ENCODE measurements around the gene EYA2. TPM values are rescaled to one million over a fixed set of nuclear protein-coding genes. Genes with fewer than 3 reads are reported as not detected.

Gene EYA2
- total RNA-seq, 1 experiment from 2014 or later: 0.74 TPM

DNA sequence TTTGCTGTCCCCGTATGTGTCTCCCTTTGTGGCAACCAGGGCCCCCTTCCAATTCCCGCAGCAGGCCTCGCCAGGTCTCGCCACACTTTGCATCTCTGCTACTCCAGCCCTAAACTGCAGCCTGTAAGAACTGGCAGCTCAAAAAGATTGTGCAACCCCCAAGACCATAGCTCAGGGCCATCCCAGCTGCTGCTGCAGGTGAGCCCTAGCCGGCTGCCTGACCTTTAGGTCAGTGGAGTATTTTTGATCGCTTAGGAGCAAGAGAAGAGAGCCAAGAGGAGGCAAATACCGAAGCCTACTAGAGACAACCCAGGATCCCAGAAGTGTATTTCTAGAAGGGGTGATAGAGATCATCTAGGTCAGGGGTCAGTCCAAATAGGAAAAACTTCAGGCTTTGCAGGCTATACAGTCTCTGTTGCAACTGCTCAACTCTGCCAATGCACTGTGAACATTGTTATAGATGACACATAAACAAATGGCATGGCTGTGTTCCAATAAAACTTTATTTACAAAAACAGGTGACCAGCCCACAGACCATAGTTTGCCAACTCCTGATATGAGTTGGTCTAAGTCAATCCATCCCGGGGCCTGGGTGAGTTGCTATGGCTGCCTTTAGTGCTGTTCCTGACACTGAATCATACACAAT is 138.4 kb downstream of the EYA2 start:
- no CpG with 5 or more reads among the region's 8 CpGs for WGBS (ENCODE audit: extremely low coverage, insufficient read length, low lambda C conversion rate)
- Histone ChIP-seq H2BK120ac (ENCODE audit: low read depth, low read length, poor library complexity, severe bottlenecking) (no peak overlapping the region), H3K9ac (ENCODE audit: extremely low read depth, insufficient read length, low read length) (no peak overlapping the region), H3T11ph (ENCODE audit: low read length) (no peak overlapping the region), H3K56ac (ENCODE audit: insufficient read length, low read depth, low read length) (no peak overlapping the region), H3K79me1 (ENCODE audit: insufficient read depth, low read depth, low read length, poor library complexity, severe bottlenecking) (no peaks in the 10 kb centered on the region), H3K9me3 (ENCODE audit: control insufficient read depth, low read depth, low read length) (no peaks in the 10 kb centered on the region), H3K27ac (ENCODE audit: insufficient read length, low read depth, low read length) (no peak overlapping the region), H4K91ac (ENCODE audit: insufficient read length, low read depth, low read length) (no peak overlapping the region), H3K79me2 (ENCODE audit: insufficient read depth, low read length) (no peaks in the 10 kb centered on the region), H3K4ac (ENCODE audit: low read depth, low read length) (no peak overlapping the region), H3K27me3 (ENCODE audit: insufficient read depth, low read length) (no peaks in the 10 kb centered on the region), H2BK20ac (ENCODE audit: low read depth, low read length, poor library complexity, severe bottlenecking) (no peak overlapping the region), H2BK15ac (ENCODE audit: low read depth, low read length) (no peak overlapping the region), H3K23ac (ENCODE audit: insufficient read length, low read depth, low read length) (no peak overlapping the region), H2AK5ac (ENCODE audit: insufficient read length, low read length) (no peak overlapping the region), H3K4me2 (ENCODE audit: insufficient read depth, insufficient read length, low read length) (no peak overlapping the region), H3K4me1 (ENCODE audit: insufficient read depth, low read length) (no peaks in the 10 kb centered on the region), H3K18ac (ENCODE audit: insufficient read length, low read depth, low read length) (no peak overlapping the region), H4K8ac (replicated peaks; ENCODE audit: insufficient read length, low read depth, low read length) (no peak overlapping the region), H3K14ac (ENCODE audit: insufficient read depth, low read length) (no peak overlapping the region; the same call in 1 of the 2 replicates), H4K20me1 (ENCODE audit: control insufficient read depth, insufficient read depth, insufficient read length) (no peaks in the 10 kb centered on the region), H4K5ac (ENCODE audit: insufficient read length, low read depth, low read length) (no peak overlapping the region), H3K23me2 (ENCODE audit: insufficient read length, low read depth, low read length, poor library complexity, severe bottlenecking) (no peaks in the 10 kb centered on the region), H2BK5ac (ENCODE audit: insufficient read length, low read length) (no peak overlapping the region), H2BK12ac (ENCODE audit: insufficient read length, low read depth, low read length) (no peak overlapping the region), H2AFZ (ENCODE audit: low read length) (no peak overlapping the region)
- peaks cover 5% of the 10 kb centered on the region for H3K27me3 Mint-ChIP-seq (ENCODE audit: low read depth)
- H3K27ac Mint-ChIP-seq: no peak overlapping the region; a peak in 2 of 7 replicates
- H3K9me3 Mint-ChIP-seq: peaks cover 5 to 6% of the 10 kb centered on the region in 2 experiments; a peak in 4 of 5 replicates
- H3K36me3 Mint-ChIP-seq (ENCODE audit: insufficient read depth in 1 of 3, low read depth in 3 of 3): no peaks in the 10 kb centered on the region
- no peak overlapping the region for H3K4me3 Mint-ChIP-seq
- peaks cover 0 to 10% of the 10 kb centered on the region in 2 experiments; a peak in 1 of 4 replicates for H3K4me1 Mint-ChIP-seq
- no peak for DNase-seq
- no peak for TF ChIP-seq CTCF (conservative IDR thresholded peaks at IDR 0.05)
